ENCODE data around the gene IGFBP7.

The IGFBP7 gene

DNA sequence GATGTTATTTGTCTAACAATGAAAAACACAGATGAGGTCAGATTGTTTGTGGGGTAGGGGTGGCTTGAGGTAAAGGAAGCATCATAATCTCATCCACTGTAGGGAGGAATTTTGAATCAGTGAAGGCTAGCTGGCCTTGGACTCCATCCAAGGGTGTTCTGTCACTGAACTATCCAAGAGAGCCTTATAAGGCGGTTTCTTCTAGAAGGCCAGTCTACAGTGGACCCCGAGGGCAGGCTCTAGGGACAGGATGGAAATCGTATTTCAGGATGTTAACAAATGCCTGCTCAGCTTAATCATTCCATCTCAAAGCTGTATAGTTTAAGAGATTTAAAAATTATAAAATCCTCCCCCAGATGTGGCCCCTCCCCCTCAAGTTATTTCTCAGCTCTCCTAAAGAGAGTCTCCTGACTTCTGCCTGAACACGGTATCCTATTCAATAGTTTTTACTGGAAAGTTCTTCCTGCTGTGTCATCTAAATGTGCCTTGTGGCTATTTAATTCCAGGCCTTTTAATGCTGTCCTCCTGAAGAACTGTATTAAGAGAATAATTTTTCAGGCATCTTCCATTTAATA lies 8.0 kb downstream of the IGFBP7 start:
- Histone ChIP-seq H3K79me2 (ENCODE audit: insufficient read depth, low read depth) (no peaks in the 10 kb centered on the region), H3K9ac (no peak overlapping the region), H3K4me1 (ENCODE audit: low read depth, poor library complexity, severe bottlenecking) (no peaks in the 10 kb centered on the region), H3K4me2 (no peak overlapping the region), H3K27me3 (ENCODE audit: insufficient read depth, low read depth) (no peaks in the 10 kb centered on the region), H2AFZ (ENCODE audit: low read depth) (no peak overlapping the region), H3K4me3 (IDR thresholded peaks at IDR 0.05; ENCODE audit: insufficient read depth, low read depth, low read length) (no peak overlapping the region), H3K27ac (no peak overlapping the region), H3K36me3 (ENCODE audit: insufficient read depth) (no peaks in the 10 kb centered on the region), H4K20me1 (ENCODE audit: insufficient read depth) (no peaks in the 10 kb centered on the region)
- TF ChIP-seq, protein P1, sequence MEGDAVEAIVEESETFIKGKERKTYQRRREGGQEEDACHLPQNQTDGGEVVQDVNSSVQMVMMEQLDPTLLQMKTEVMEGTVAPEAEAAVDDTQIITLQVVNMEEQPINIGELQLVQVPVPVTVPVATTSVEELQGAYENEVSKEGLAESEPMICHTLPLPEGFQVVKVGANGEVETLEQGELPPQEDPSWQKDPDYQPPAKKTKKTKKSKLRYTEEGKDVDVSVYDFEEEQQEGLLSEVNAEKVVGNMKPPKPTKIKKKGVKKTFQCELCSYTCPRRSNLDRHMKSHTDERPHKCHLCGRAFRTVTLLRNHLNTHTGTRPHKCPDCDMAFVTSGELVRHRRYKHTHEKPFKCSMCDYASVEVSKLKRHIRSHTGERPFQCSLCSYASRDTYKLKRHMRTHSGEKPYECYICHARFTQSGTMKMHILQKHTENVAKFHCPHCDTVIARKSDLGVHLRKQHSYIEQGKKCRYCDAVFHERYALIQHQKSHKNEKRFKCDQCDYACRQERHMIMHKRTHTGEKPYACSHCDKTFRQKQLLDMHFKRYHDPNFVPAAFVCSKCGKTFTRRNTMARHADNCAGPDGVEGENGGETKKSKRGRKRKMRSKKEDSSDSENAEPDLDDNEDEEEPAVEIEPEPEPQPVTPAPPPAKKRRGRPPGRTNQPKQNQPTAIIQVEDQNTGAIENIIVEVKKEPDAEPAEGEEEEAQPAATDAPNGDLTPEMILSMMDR (conservative IDR thresholded peaks at IDR 0.05; ENCODE audit: low read depth, low read length), result no peak

DNA sequence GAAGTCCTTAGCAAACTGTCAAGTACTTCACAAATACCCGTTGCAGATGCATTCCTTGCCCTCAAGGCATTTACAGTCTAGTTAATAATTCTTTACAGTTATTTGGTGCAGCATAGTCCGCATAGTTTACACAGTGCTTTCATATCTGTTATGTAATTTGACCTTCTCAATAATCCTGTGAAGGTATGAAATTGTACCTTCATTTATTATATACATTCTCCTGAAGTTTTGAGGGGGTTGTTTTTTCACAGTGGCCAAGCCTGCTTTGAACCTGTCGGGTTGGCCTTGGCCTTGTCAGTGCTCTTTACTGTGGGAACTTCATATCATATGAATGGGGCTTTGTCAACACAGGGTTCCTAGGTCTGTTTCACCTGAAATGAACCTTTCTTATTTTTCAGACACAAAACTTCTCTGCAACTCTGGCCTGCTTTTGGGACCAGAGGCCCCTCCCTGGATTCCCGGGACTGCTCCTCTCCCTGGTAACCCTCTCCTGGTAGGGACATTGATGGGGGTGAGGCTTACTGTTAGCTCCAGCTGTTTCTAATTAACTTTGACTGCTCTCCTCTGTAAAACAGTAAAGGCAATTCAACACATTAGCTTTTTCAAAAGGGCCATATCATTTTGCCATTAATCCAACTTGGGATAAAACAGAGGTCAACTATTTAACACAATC lies 9.1 kb downstream of the IGFBP7 start:
- no peaks in the 10 kb centered on the region for H3K4me1 ChIP-seq (ENCODE audit: low read depth, poor library complexity, severe bottlenecking)
- no peak overlapping the region for H2AFZ ChIP-seq (ENCODE audit: low read depth)
- H3K9ac ChIP-seq, result no peak overlapping the region
- no peaks in the 10 kb centered on the region for H3K27me3 ChIP-seq (ENCODE audit: insufficient read depth, low read depth)
- no peak overlapping the region for H3K4me2 ChIP-seq
- no peaks in the 10 kb centered on the region for H3K36me3 ChIP-seq (ENCODE audit: insufficient read depth)
- no peak overlapping the region for H3K27ac ChIP-seq
- H4K20me1 ChIP-seq (ENCODE audit: insufficient read depth), result no peaks in the 10 kb centered on the region
- no peak overlapping the region for H3K4me3 ChIP-seq (IDR thresholded peaks at IDR 0.05; ENCODE audit: insufficient read depth, low read depth, low read length)
- no peaks in the 10 kb centered on the region for H3K79me2 ChIP-seq (ENCODE audit: insufficient read depth, low read depth)
- TF ChIP-seq, protein P1 (conservative IDR thresholded peaks at IDR 0.05; ENCODE audit: low read depth, low read length), result no peak

DNA sequence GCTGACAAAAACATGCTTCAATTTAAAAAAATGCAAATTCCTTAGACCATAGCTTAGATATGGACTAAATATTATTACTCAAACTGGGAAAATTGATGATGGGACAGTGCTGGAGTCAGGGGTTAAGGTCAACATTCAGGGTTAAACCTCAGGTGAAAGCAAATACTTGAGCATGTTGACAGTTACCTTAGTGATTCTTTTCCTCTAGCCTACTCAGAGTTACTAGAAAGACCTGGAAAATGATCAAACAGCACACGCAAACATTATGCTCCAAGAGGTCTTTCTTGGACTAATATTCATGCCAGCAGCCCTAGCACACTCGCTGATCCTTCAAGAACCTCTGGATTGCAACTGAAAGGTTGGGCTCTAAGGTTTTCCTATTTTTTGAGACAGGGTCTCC lies 10.8 kb downstream of the IGFBP7 start:
- H2AFZ ChIP-seq (ENCODE audit: low read depth), result no peak overlapping the region
- no peak overlapping the region for H3K9ac ChIP-seq
- TF ChIP-seq, protein P1 (conservative IDR thresholded peaks at IDR 0.05; ENCODE audit: low read depth, low read length), result no peak
- H4K20me1 ChIP-seq (ENCODE audit: insufficient read depth), result no peaks in the 10 kb centered on the region
- no peaks in the 10 kb centered on the region for H3K36me3 ChIP-seq (ENCODE audit: insufficient read depth)
- no peak overlapping the region for H3K27ac ChIP-seq
- no peaks in the 10 kb centered on the region for H3K79me2 ChIP-seq (ENCODE audit: insufficient read depth, low read depth)
- no peaks in the 10 kb centered on the region for H3K27me3 ChIP-seq (ENCODE audit: insufficient read depth, low read depth)
- H3K4me1 ChIP-seq (ENCODE audit: low read depth, poor library complexity, severe bottlenecking), result no peaks in the 10 kb centered on the region
- H3K4me3 ChIP-seq (IDR thresholded peaks at IDR 0.05; ENCODE audit: insufficient read depth, low read depth, low read length), result no peak overlapping the region
- no peak overlapping the region for H3K4me2 ChIP-seq

DNA sequence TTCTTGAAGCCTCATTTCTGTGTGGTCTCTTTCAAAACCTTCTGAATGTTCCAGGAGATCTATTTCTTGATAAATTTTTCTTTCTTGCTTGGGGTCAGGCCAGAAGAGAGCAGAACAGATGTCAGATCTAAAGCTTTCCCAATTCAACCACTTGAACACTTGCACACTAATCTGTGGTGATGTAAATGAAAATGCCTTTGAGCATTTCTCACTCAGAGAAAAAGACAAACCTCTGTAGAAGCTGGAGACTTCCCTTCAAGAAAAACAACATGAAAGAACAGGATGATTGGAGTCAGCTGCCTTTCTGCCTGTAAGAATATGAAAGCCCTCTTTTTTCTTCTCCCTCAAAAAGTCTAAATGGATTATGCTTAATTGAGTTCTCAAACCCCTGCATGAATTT lies 11.2 kb downstream of the IGFBP7 start:
- Histone ChIP-seq H3K4me2 (no peak overlapping the region), H2AFZ (ENCODE audit: low read depth) (no peak overlapping the region), H3K4me1 (ENCODE audit: low read depth, poor library complexity, severe bottlenecking) (no peaks in the 10 kb centered on the region), H4K20me1 (ENCODE audit: insufficient read depth) (no peaks in the 10 kb centered on the region), H3K9ac (no peak overlapping the region), H3K27ac (no peak overlapping the region), H3K36me3 (ENCODE audit: insufficient read depth) (no peaks in the 10 kb centered on the region), H3K27me3 (ENCODE audit: insufficient read depth, low read depth) (no peaks in the 10 kb centered on the region), H3K79me2 (ENCODE audit: insufficient read depth, low read depth) (no peaks in the 10 kb centered on the region), H3K4me3 (IDR thresholded peaks at IDR 0.05; ENCODE audit: insufficient read depth, low read depth, low read length) (no peak overlapping the region)
- TF ChIP-seq, protein P1 (conservative IDR thresholded peaks at IDR 0.05; ENCODE audit: low read depth, low read length), result no peak
